IMR-90 (cell line): ENCODE measurements around the gene DHRS7B. TPM values are rescaled to one million over a fixed set of nuclear protein-coding genes. Genes with fewer than 3 reads are reported as not detected.

ENCODE experiments used
- ATAC-seq: fragments of 200-7000 bp; cut with Tn5 transposase; 2 replicates; pipeline ENCODE4 v1.9.1; 2020; ENCODE audit warnings: low read depth, mild to moderate bottlenecking, moderate library complexity
- BruUV-seq: library from RNA; stranded (reverse); fragments of 400-500 nt; replicated peaks from 2 replicates; lab custom pipeline; 2021; lab: Mats Ljungman, UMichigan
- CTCF ChIA-PET: fragments of 300-600 bp; formaldehyde crosslinking; extraction: SDS; loops from one replicate; lab custom pipeline; 2021; ENCODE audit warnings: antibody characterized with exemption; lab: Yijun Ruan, JAX
- POLR2A ChIA-PET: fragments of 300-600 bp; sonication (Branson Sonifier 250); formaldehyde crosslinking; loops from one replicate; lab custom pipeline; 2022; ENCODE audit warnings: antibody characterized with exemption; ENCODE audit not compliant: unreplicated experiment; lab: Charles Lee
- DNase-seq: peaks from one replicate; pipeline ENCODE4 v3.0.0; 2013
- H2AFZ ChIP-seq: replicated peaks from 2 replicates; pipeline ENCODE3; 2013; ENCODE audit warnings: low read length, mild to moderate bottlenecking; ENCODE audit not compliant: poor library complexity
- H2AK5ac ChIP-seq: 2 replicates; pipeline ENCODE4 v1.6.1; 2013; ENCODE audit warnings: low read depth, low read length, inconsistent platforms
- H2AK9ac ChIP-seq: replicated peaks from 2 replicates; pipeline ENCODE3; 2013; ENCODE audit warnings: mild to moderate bottlenecking, low read depth, low read length, moderate library complexity; ENCODE audit not compliant: poor library complexity
- H2BK120ac ChIP-seq: 2 replicates; pipeline ENCODE4 v1.6.1; 2013; ENCODE audit warnings: low read depth, low read length, inconsistent platforms
- H2BK15ac ChIP-seq: 3 replicates; pipeline ENCODE4 v1.6.1; 2013; ENCODE audit warnings: low read depth, low read length, inconsistent platforms
- H2BK20ac ChIP-seq: 2 replicates; pipeline ENCODE4 v1.6.1; 2013; ENCODE audit warnings: low read depth, mild to moderate bottlenecking, inconsistent platforms, low read length, moderate library complexity
- H2BK5ac ChIP-seq: 2 replicates; pipeline ENCODE4 v1.6.1; 2013; ENCODE audit warnings: mild to moderate bottlenecking, low read depth, low read length, inconsistent platforms; ENCODE audit not compliant: poor library complexity, severe bottlenecking
- H3K14ac ChIP-seq: replicated peaks from 2 replicates; pipeline ENCODE4 v1.6.1; 2013; ENCODE audit warnings: low read depth, low read length, inconsistent platforms
- H3K18ac ChIP-seq: 2 replicates; pipeline ENCODE4 v1.6.1; 2013; ENCODE audit warnings: low read depth, low read length, control low read depth
- H3K23ac ChIP-seq: 2 replicates; pipeline ENCODE4 v1.6.1; 2013; ENCODE audit warnings: low read depth, low read length, inconsistent platforms
- H3K27ac ChIP-seq: 2 replicates; pipeline ENCODE4 v1.5.1; 2013; ENCODE audit warnings: mild to moderate bottlenecking, control low read depth, low read length; ENCODE audit not compliant: insufficient read depth
- H3K27me3 ChIP-seq: 2 replicates; pipeline ENCODE4 v1.6.1; 2013; ENCODE audit warnings: low read length; ENCODE audit not compliant: control insufficient read depth, insufficient read depth
- H3K36me3 ChIP-seq: 2 replicates; pipeline ENCODE4 v1.6.1; 2013; ENCODE audit warnings: low read length, mixed read lengths; ENCODE audit not compliant: control insufficient read depth, insufficient read depth
- H3K4ac ChIP-seq: 2 replicates; pipeline ENCODE4 v1.6.1; 2013; ENCODE audit warnings: low read depth, low read length, inconsistent platforms
- H3K4me1 ChIP-seq: 2 replicates; pipeline ENCODE4 v1.6.1; 2013; ENCODE audit warnings: low read length, mixed read lengths; ENCODE audit not compliant: control insufficient read depth, insufficient read depth
- H3K4me2 ChIP-seq: 2 replicates; pipeline ENCODE4 v1.6.1; 2013; ENCODE audit warnings: low read depth, mild to moderate bottlenecking, control low read depth, low read length, moderate library complexity
- H3K4me3 ChIP-seq: 2 replicates; pipeline ENCODE4 v1.5.1; 2013; ENCODE audit warnings: low read depth, mild to moderate bottlenecking, control low read depth, low read length, moderate library complexity; ENCODE audit not compliant: insufficient read depth
- H3K56ac ChIP-seq: 2 replicates; pipeline ENCODE4 v1.6.1; 2013; ENCODE audit warnings: low read length, inconsistent platforms; ENCODE audit not compliant: insufficient read depth; ENCODE audit errors: extremely low read depth
- H3K79me1 ChIP-seq, 2 experiments: 2 replicates each; pipeline ENCODE4 v1.6.1; 2013; ENCODE audit warnings: low read length in 2 of 2, inconsistent platforms in 1 of 2, low read depth in 1 of 2
- H3K9ac ChIP-seq: 2 replicates; pipeline ENCODE4 v1.6.1; 2013; ENCODE audit warnings: low read depth, low read length, control low read depth
- H3K9me1 ChIP-seq: 2 replicates; pipeline ENCODE4 v1.6.1; 2013; ENCODE audit warnings: low read length, inconsistent platforms; ENCODE audit not compliant: insufficient read depth
- H3K9me3 ChIP-seq: 2 replicates; pipeline ENCODE4 v1.6.1; 2013; ENCODE audit warnings: low read length; ENCODE audit not compliant: control insufficient read depth, insufficient read depth
- H4K20me1 ChIP-seq: 2 replicates; pipeline ENCODE4 v1.6.1; 2013; ENCODE audit warnings: low read length, inconsistent platforms; ENCODE audit not compliant: insufficient read depth
- H4K5ac ChIP-seq: 2 replicates; pipeline ENCODE4 v1.6.1; 2013; ENCODE audit warnings: mild to moderate bottlenecking, low read depth, low read length, control low read depth
- H4K8ac ChIP-seq, 2 experiments: 2 replicates each; pipeline ENCODE4 v1.6.1; 2013; ENCODE audit warnings: low read depth in 2 of 2, low read length in 2 of 2, control low read depth in 1 of 2, inconsistent platforms in 1 of 2
- H4K91ac ChIP-seq: 2 replicates; pipeline ENCODE4 v1.6.1; 2013; ENCODE audit warnings: low read depth, low read length, inconsistent platforms; ENCODE audit not compliant: insufficient read depth
- BHLHE40 ChIP-seq: fragments of 150-350 bp; IDR thresholded peaks from 2 replicates; pipeline ENCODE4 v1.6.1; 2016; ENCODE audit warnings: mild to moderate bottlenecking, low read depth, low read length
- CEBPB ChIP-seq: IDR thresholded peaks from 2 replicates; pipeline ENCODE4 v1.6.1; 2012; ENCODE audit warnings: low read depth, low read length, improper control_type of control experiment
- ELK1 ChIP-seq: fragments of 150-350 bp; IDR thresholded peaks from 2 replicates; pipeline ENCODE4 v1.6.1; 2016; ENCODE audit warnings: low read depth, mild to moderate bottlenecking, low read length, moderate library complexity, borderline replicate concordance
- MXI1 ChIP-seq: IDR thresholded peaks from 2 replicates; pipeline ENCODE4 v1.6.1; 2012; ENCODE audit warnings: low read depth, mild to moderate bottlenecking, low read length, moderate library complexity, borderline replicate concordance
- POLR2A ChIP-seq: IDR thresholded peaks from 2 replicates; pipeline ENCODE4 v1.6.1; 2012; ENCODE audit warnings: mild to moderate bottlenecking, low read depth, low read length
- RAD21 ChIP-seq: IDR thresholded peaks from 2 replicates; pipeline ENCODE4 v1.6.1; 2012; ENCODE audit warnings: low read length, improper control_type of control experiment
- WGBS, 2 experiments: methylation state at CpG; one replicate each; pipeline versions ENCODE4 v1.1.5 to v1.1.7; 2013; ENCODE audit warnings: missing lambda C conversion rate in 2 of 2; ENCODE audit not compliant: insufficient read length in 1 of 2; ENCODE audit errors: extremely low coverage in 2 of 2; 5-methylcytosine and 5-hydroxymethylcytosine counted together
- dilution Hi-C: fragments of 300-500 bp; cut with HindIII; formaldehyde crosslinking; loops from one replicate; pipeline ENCODE4 v1.14.3; 2018; ENCODE audit warnings: low sequenced_read_pairs; ENCODE audit not compliant: unreplicated experiment
- in situ Hi-C: fragments of 300-500 bp; cut with MboI; formaldehyde crosslinking; loops from 3 replicates; pipeline ENCODE4 v1.14.3; 2019; ENCODE audit warnings: low sequenced_read_pairs, inconsistent platforms, mixed read lengths
- intact Hi-C: fragments of 100-400 bp; cut with micrococcal nuclease; formaldehyde crosslinking; loops from 2 replicates; pipeline ENCODE4 v1.10.0; 2022
- polyA plus RNA-seq, 3 experiments: library from polyadenylated mRNA; depleted of rRNA; stranded (reverse); fragments of >200 nt; gene quantifications; 2 replicates each; pipeline ENCODE4 v1.2.3, GENCODE V29; 2012; ENCODE audit warnings: low replicate concordance in 1 of 3
- total RNA-seq: library from RNA; depleted of rRNA; stranded (reverse); fragments of >200 nt; gene quantifications from 2 replicates; pipeline ENCODE4 v1.2.3, GENCODE V29; 2012
- TF ChIP-seq, protein P1 (sequence below): conservative IDR thresholded peaks from 2 replicates; pipeline ENCODE4 v1.5.1; 2012; ENCODE audit warnings: mild to moderate bottlenecking, low read depth, low read length, improper control_type of control experiment

DHRS7B gene
- total and polyA plus RNA-seq, 2 of the 4 experiments (the other 2 are of a cell fraction), result 24.4 to 34.4 TPM

- H3K23ac ChIP-seq, result no peak overlapping the region
- no peak overlapping the region for H3K18ac ChIP-seq
- TF ChIP-seq ELK1 (no peak), CEBPB (no peak), RAD21 (no peak), POLR2A (no peak), BHLHE40 (no peak), MXI1 (no peak)
- TF ChIP-seq, protein P1, sequence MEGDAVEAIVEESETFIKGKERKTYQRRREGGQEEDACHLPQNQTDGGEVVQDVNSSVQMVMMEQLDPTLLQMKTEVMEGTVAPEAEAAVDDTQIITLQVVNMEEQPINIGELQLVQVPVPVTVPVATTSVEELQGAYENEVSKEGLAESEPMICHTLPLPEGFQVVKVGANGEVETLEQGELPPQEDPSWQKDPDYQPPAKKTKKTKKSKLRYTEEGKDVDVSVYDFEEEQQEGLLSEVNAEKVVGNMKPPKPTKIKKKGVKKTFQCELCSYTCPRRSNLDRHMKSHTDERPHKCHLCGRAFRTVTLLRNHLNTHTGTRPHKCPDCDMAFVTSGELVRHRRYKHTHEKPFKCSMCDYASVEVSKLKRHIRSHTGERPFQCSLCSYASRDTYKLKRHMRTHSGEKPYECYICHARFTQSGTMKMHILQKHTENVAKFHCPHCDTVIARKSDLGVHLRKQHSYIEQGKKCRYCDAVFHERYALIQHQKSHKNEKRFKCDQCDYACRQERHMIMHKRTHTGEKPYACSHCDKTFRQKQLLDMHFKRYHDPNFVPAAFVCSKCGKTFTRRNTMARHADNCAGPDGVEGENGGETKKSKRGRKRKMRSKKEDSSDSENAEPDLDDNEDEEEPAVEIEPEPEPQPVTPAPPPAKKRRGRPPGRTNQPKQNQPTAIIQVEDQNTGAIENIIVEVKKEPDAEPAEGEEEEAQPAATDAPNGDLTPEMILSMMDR, result no peak
- in situ Hi-C loops, result no loop called here
- BruUV-seq, result no TSS peak
- CTCF ChIA-PET, result interaction anchor here (0.9 kb wide), 1 partner anchor 45 kb away, joined by 4 read pairs; no protein-coding TSS in a partner anchor
- no peak overlapping the region for H2BK20ac ChIP-seq
- no peak overlapping the region for H3K4me2 ChIP-seq
- H3K9me3 ChIP-seq, result no peaks in the 10 kb centered on the region
- ATAC-seq (no peak), DNase-seq (no peak)
- H2AK5ac ChIP-seq, result no peak overlapping the region
- H3K27me3 ChIP-seq, result no peaks in the 10 kb centered on the region
- H4K91ac ChIP-seq, result no peak overlapping the region
- H3K4me1 ChIP-seq, result peaks cover 20% of the 10 kb centered on the region
- no peak overlapping the region for H3K4ac ChIP-seq
- H4K20me1 ChIP-seq, result no peaks in the 10 kb centered on the region; the same call in 1 of the 2 replicates
- H3K4me3 ChIP-seq, result no peak overlapping the region
- H4K8ac ChIP-seq, result no peak overlapping the region
- no peak overlapping the region for H3K14ac ChIP-seq
- H3K36me3 ChIP-seq, result no peaks in the 10 kb centered on the region
- no peak overlapping the region for H2BK15ac ChIP-seq
- H2AFZ ChIP-seq, result no peak overlapping the region
- WGBS, 2 experiments, result 100% methylated on average over 1 of the region's 6 CpGs; no CpG with 5 or more reads in 1 of the 2 experiments
- no peak overlapping the region for H4K5ac ChIP-seq
- no peak overlapping the region for H3K27ac ChIP-seq
- intact Hi-C loops, result no loop called here
- H3K56ac ChIP-seq, result no peak overlapping the region
- H3K9me1 ChIP-seq, result peaks cover 10% of the 10 kb centered on the region; the same call in 1 of the 2 replicates
- no peak overlapping the region for H3K9ac ChIP-seq
- peaks cover 17 to 18% of the 10 kb centered on the region in 2 experiments for H3K79me1 ChIP-seq
- H2BK120ac ChIP-seq, result no peak overlapping the region
- dilution Hi-C loops, result no loop called here
- H2AK9ac ChIP-seq, result no peak overlapping the region
- no peak overlapping the region for H2BK5ac ChIP-seq
- POLR2A ChIA-PET, result no interaction called here
Observed at GRCh38 chr17:21164216-21164615, 37.5 kb downstream of the DHRS7B start.
